ENCODE data around the gene ARF3.

Gene ARF3

GRCh38 chr12:48957141-48958048 lies at the start of gene ARF3:
TSS of gene ARF3 (minus strand) at chr12:48957487. CDS start at chr12:48941095, 16,392 bp downstream.
- peak; percentile 92 for DNase-seq

GRCh38 chr12:49000346-49000745 lies 43.1 kb upstream of the ARF3 start:
- no peak for DNase-seq

- DNase-seq = peak; percentile 65
Observed at GRCh38 chr12:48999371-49000131, 42.3 kb upstream of the ARF3 start, which contains the start of gene DDN. TSS of gene DDN (minus strand) at chr12:48999375. CDS start at chr12:48999287, 88 bp downstream.

- no peak for DNase-seq
Observed at GRCh38 chr12:48998497-48999353, 41.4 kb upstream of the ARF3 start.

GRCh38 chr12:48997719-48998496 lies 40.6 kb upstream of the ARF3 start:
- peak; percentile 36 for DNase-seq

GRCh38 chr12:48996794-48997718 lies 39.8 kb upstream of the ARF3 start:
- peak; percentile 70 for DNase-seq

GRCh38 chr12:48995086-48995879 lies 38.0 kb upstream of the ARF3 start:
- peak; percentile 50 for DNase-seq

- no peak for DNase-seq
Observed at GRCh38 chr12:48994224-48995085, 37.2 kb upstream of the ARF3 start.

- no peak for DNase-seq
Observed at GRCh38 chr12:48993787-48994186, 36.5 kb upstream of the ARF3 start.

- DNase-seq = no peak
Observed at GRCh38 chr12:48991247-48992050, 34.2 kb upstream of the ARF3 start.

GRCh38 chr12:48990552-48990951 lies 33.3 kb upstream of the ARF3 start:
- DNase-seq = no peak

GRCh38 chr12:48988030-48988649 lies 30.9 kb upstream of the ARF3 start:
- DNase-seq = peak; percentile 64

- no peak for DNase-seq
Observed at GRCh38 chr12:48986720-48987291, 29.5 kb upstream of the ARF3 start.

- DNase-seq = no peak
Observed at GRCh38 chr12:48985901-48986300, 28.6 kb upstream of the ARF3 start.

- DNase-seq = no peak
Observed at GRCh38 chr12:48985475-48985897, 28.2 kb upstream of the ARF3 start.

GRCh38 chr12:48982397-48983080 lies 25.3 kb upstream of the ARF3 start:
- no peak for DNase-seq

- DNase-seq = no peak
Observed at GRCh38 chr12:48981757-48982157, 24.5 kb upstream of the ARF3 start.
